Karpas-422 (cell line): ENCODE measurements around the gene CAMK2G. TPM values are rescaled to one million over a fixed set of nuclear protein-coding genes. Genes with fewer than 3 reads are reported as not detected.

Experiments
- DNase-seq: peaks from one replicate; pipeline ENCODE4 v3.0.0-alpha.2; 2015
- H2AFZ ChIP-seq: fragments of 200-600 bp; sonication (generic); 2 replicates; pipeline ENCODE4 v1.6.1; 2014; ENCODE audit warnings: antibody characterized with exemption, low read length, mixed read lengths
- H3K27ac ChIP-seq: fragments of 200-600 bp; sonication (generic); 2 replicates; pipeline ENCODE4 v1.5.1; 2014; ENCODE audit warnings: mild to moderate bottlenecking, low read length, moderate library complexity
- H3K27me3 ChIP-seq: fragments of 200-600 bp; sonication (generic); 2 replicates; pipeline ENCODE4 v1.6.1; 2014; ENCODE audit warnings: low read length, mixed read lengths
- H3K36me3 ChIP-seq: fragments of 200-600 bp; sonication (generic); 2 replicates; pipeline ENCODE4 v1.6.1; 2014; ENCODE audit warnings: low read length, mixed read lengths; ENCODE audit not compliant: insufficient read depth
- H3K4me1 ChIP-seq: fragments of 200-600 bp; sonication (generic); 2 replicates; pipeline ENCODE4 v1.6.1; 2014; ENCODE audit warnings: mild to moderate bottlenecking, low read length, mixed read lengths
- H3K4me2 ChIP-seq: fragments of 200-600 bp; sonication (generic); 2 replicates; pipeline ENCODE4 v1.6.1; 2014; ENCODE audit warnings: low read length, low read depth, mild to moderate bottlenecking; ENCODE audit not compliant: poor library complexity, severe bottlenecking
- H3K4me3 ChIP-seq: fragments of 200-600 bp; sonication (generic); 2 replicates; pipeline ENCODE4 v1.5.1; 2014; ENCODE audit warnings: mild to moderate bottlenecking, antibody characterized with exemption, low read length, mixed read lengths
- H3K79me2 ChIP-seq: fragments of 200-600 bp; sonication (generic); 2 replicates; pipeline ENCODE4 v1.6.1; 2014; ENCODE audit warnings: mild to moderate bottlenecking, low read length, mixed read lengths
- H3K9ac ChIP-seq: fragments of 200-600 bp; sonication (generic); 2 replicates; pipeline ENCODE4 v1.6.0; 2014; ENCODE audit warnings: low read length
- H3K9me2 ChIP-seq: fragments of 200-600 bp; sonication (generic), shearing (Covaris generic); replicated peaks from 2 replicates; pipeline ENCODE4 v1.6.0; 2014; ENCODE audit warnings: mild to moderate bottlenecking, low read length, moderate library complexity; ENCODE audit not compliant: insufficient read depth
- H3K9me3 ChIP-seq: fragments of 300-700, 200-600 bp; sonication (generic); 2 replicates; pipeline ENCODE4 v1.6.1; 2014; ENCODE audit warnings: low read length, mixed read lengths
- H4K20me1 ChIP-seq: fragments of 200-600 bp; sonication (generic); 2 replicates; pipeline ENCODE4 v1.6.1; 2014; ENCODE audit warnings: mild to moderate bottlenecking, antibody characterized with exemption, low read length, low read depth; ENCODE audit not compliant: insufficient read depth
- total RNA-seq: library from RNA; depleted of rRNA; stranded (reverse); fragments of >200 nt; shearing (Covaris generic); gene quantifications from 2 replicates; pipeline ENCODE4 v1.2.3, GENCODE V29; 2014; ENCODE audit warnings: low replicate concordance

CAMK2G gene
- total RNA-seq, 1 experiment from 2014 or later, result 28.2 TPM

- DNase-seq, result no peak
- peaks cover 28% of the 10 kb centered on the region for H3K4me1 ChIP-seq
Measured at GRCh38 chr10:73875139-73875475, 752 bp upstream of the CAMK2G start.

GRCh38 chr10:73873838-73874215 lies 528 bp downstream of the CAMK2G start:
- Histone ChIP-seq H3K27me3 (no peaks in the 10 kb centered on the region), H3K4me2 (peak overlapping the region; percentile 65), H3K36me3 (peaks cover 9% of the 10 kb centered on the region; the same call in 1 of the 2 replicates), H4K20me1 (peaks cover 10% of the 10 kb centered on the region; the same call in 1 of the 2 replicates), H3K4me1 (peaks cover 21% of the 10 kb centered on the region), H3K79me2 (peaks cover 41% of the 10 kb centered on the region), H3K27ac (no peak overlapping the region), H3K4me3 (peak overlapping the region; percentile 74), H3K9ac (peak overlapping the region; percentile 81), H3K9me3 (no peaks in the 10 kb centered on the region), H3K9me2 (no peaks in the 10 kb centered on the region), H2AFZ (no peak overlapping the region)
- peak; percentile 54 for DNase-seq

More at GRCh38 chr10:73875139-73875475, 752 bp upstream of the CAMK2G start:
- Histone ChIP-seq H3K4me3 (peak overlapping the region; percentile 78), H3K27me3 (no peaks in the 10 kb centered on the region), H4K20me1 (peaks cover 10% of the 10 kb centered on the region; the same call in 1 of the 2 replicates), H2AFZ (peak overlapping the region; percentile 93; the same call in 1 of the 2 replicates), H3K79me2 (peaks cover 29% of the 10 kb centered on the region), H3K27ac (no peak overlapping the region), H3K9me3 (no peaks in the 10 kb centered on the region), H3K9me2 (no peaks in the 10 kb centered on the region), H3K9ac (peak overlapping the region; percentile 70), H3K36me3 (0 out of 2 replicates have a peak, but pooled peaks cover 3% of the 10 kb centered on the region), H3K4me2 (peak overlapping the region; percentile 93)

DNA sequence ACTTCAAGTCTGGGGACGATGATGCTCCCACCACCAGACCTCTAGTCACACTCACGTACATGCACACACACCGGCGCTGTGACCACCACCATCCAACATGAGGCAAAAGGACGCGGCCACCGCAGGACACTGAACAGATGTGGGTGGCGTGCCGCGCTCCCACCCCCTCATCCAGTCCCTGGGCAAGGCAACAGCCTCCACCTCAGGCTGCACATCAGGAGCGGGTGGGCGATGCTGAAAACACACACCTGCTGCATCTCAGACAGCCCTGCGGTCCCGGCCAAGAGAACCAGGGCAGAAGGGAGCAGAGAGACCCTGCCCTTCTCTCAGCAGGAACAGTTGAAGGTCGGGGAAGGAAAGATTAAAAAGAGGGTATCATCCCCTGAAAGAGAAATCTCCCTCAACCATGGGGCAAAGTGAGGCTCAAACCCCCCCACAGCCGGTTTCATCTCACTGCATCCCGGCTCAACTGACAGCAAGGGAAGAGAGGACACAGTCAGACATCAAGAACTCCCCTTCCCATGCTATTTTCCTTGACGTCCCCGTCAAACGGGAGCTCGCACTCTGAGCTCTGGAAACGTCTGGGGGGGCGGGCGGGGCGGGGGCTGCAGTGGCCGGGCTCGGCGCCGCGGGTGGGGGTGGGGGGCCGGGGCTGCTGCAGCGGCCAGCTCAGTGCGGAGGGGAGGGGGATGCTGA lies 1.1 kb downstream of the CAMK2G start:
- Histone ChIP-seq H3K27me3 (no peaks in the 10 kb centered on the region), H3K4me2 (peak overlapping the region; percentile 85), H4K20me1 (peaks cover 10% of the 10 kb centered on the region; the same call in 1 of the 2 replicates), H3K9me2 (no peaks in the 10 kb centered on the region), H3K36me3 (peaks cover 9% of the 10 kb centered on the region; the same call in 1 of the 2 replicates), H3K4me1 (peaks cover 21% of the 10 kb centered on the region), H3K4me3 (peak overlapping the region; percentile 74), H3K27ac (no peak overlapping the region), H3K9me3 (no peaks in the 10 kb centered on the region), H3K79me2 (peaks cover 45% of the 10 kb centered on the region), H2AFZ (no peak overlapping the region), H3K9ac (peak overlapping the region; percentile 81)
- no peak for DNase-seq

- Histone ChIP-seq H2AFZ (no peak overlapping the region), H3K4me3 (peak overlapping the region; percentile 73; the same call in 1 of the 2 replicates), H3K9ac (peak overlapping the region; percentile 74; the same call in 1 of the 2 replicates), H3K4me1 (peaks cover 23% of the 10 kb centered on the region), H3K36me3 (peaks cover 9% of the 10 kb centered on the region; the same call in 1 of the 2 replicates), H3K9me2 (no peaks in the 10 kb centered on the region), H3K27me3 (no peaks in the 10 kb centered on the region), H3K4me2 (peak overlapping the region; percentile 85), H3K27ac (no peak overlapping the region), H3K79me2 (peaks cover 45% of the 10 kb centered on the region), H3K9me3 (no peaks in the 10 kb centered on the region), H4K20me1 (peaks cover 10% of the 10 kb centered on the region; the same call in 1 of the 2 replicates)
- no peak for DNase-seq
Measured at GRCh38 chr10:73872190-73872710, 2.1 kb downstream of the CAMK2G start.

DNA sequence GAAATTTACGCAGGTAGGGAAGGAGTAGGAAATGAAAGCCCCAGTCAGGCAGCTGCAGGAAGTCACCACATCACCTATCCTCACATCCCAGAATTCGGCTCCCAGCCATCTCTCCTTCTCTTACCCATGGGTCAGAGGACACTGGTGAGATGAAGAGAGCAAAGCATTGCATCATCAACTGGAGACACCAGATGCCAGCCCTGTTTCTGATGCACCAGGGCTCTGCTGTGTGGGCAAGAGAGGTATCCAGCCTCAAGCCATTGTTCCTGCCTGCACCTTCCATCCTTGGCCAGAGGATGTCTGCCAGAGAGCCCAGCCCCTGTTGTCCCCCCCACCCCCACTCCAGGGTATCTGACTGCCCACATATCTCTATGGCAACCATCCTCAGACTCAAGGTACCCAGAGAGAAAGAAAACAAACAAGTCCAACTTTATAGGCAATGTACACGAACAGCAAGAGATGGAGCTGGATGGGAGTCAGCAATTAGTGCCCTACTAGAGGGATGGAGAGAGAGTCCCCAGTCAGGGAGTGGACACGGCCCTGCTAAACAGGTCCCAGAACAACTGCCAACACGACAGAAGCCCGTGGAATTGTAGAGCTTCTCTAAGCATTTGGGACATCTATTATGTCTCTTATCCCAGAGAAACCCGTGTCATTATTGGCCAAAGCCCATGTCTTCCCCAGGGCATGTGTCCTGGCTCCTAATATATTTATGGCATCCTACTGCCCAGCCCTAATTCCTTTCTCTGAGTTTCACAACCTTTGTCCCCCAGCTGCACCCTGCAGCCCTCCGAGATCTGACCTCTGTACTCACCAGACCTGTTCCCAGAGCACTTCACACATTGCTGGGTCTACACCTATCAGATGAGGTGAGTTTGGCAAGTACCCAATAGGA lies 2.8 kb downstream of the CAMK2G start:
- Histone ChIP-seq H3K36me3 (peaks cover 10% of the 10 kb centered on the region; the same call in 1 of the 2 replicates), H3K79me2 (peaks cover 47% of the 10 kb centered on the region), H4K20me1 (peaks cover 10% of the 10 kb centered on the region; the same call in 1 of the 2 replicates), H2AFZ (no peak overlapping the region), H3K9ac (0 out of 2 replicates have a peak overlapping the region, but pooled peaks have one; percentile 74), H3K4me3 (no peak overlapping the region), H3K9me3 (no peaks in the 10 kb centered on the region), H3K27ac (no peak overlapping the region), H3K9me2 (no peaks in the 10 kb centered on the region), H3K27me3 (no peaks in the 10 kb centered on the region), H3K4me1 (peaks cover 30% of the 10 kb centered on the region), H3K4me2 (no peak overlapping the region)
- no peak for DNase-seq

- DNase-seq, result no peak
- H3K4me2 ChIP-seq, result no peak overlapping the region
- peaks cover 68% of the 10 kb centered on the region for H3K79me2 ChIP-seq
- H4K20me1 ChIP-seq, result peaks cover 10% of the 10 kb centered on the region; the same call in 1 of the 2 replicates
- H3K27me3 ChIP-seq, result no peaks in the 10 kb centered on the region
- no peak overlapping the region for H3K9ac ChIP-seq
- H3K9me2 ChIP-seq, result no peaks in the 10 kb centered on the region
- H2AFZ ChIP-seq, result no peak overlapping the region
- peaks cover 20% of the 10 kb centered on the region; the same call in 1 of the 2 replicates for H3K36me3 ChIP-seq
- peaks cover 41% of the 10 kb centered on the region for H3K4me1 ChIP-seq
- no peaks in the 10 kb centered on the region for H3K9me3 ChIP-seq
- no peak overlapping the region for H3K27ac ChIP-seq
- no peak overlapping the region for H3K4me3 ChIP-seq
Measured at GRCh38 chr10:73868655-73869195, 5.6 kb downstream of the CAMK2G start.

DNA sequence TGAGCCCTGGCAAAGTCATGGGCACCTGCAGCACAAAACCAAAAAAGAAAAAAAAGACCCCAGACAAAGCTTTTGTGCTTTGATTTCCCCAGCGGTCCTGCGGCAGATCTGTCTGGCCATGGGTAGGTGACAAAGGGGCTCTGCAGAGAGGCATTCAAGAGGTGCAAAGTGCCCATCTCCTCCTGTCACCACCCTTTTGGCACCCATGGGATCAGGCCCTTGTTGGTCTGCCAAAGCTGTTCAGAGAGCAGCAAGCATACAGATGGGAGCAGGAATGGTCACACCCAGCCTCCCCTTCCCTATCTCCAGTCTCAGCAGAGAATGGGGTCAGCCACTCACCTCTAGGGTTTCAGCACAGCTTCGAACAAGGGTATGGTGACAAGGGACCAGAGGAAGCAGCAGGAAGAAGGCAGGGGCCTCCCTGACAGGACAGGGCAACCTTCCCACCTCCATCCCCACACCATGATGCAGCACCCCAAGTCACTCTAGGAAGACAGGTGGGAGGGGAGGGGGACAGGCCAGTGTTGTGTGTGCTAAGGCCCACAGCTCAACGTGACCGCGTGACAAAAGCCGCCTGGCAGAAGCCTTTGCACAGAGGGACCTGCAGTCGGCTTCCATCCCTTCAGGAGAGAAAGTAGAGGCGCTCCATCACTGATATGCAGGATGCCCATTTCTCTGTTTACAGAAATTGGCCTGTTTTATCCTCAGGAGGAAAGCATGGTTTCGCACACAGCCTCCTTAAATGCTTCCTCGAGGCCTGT lies 6.3 kb downstream of the CAMK2G start:
- H3K4me2 ChIP-seq, result no peak overlapping the region
- no peaks in the 10 kb centered on the region for H3K9me2 ChIP-seq
- no peaks in the 10 kb centered on the region for H3K9me3 ChIP-seq
- H3K79me2 ChIP-seq, result peaks cover 71% of the 10 kb centered on the region
- no peaks in the 10 kb centered on the region for H3K27me3 ChIP-seq
- peaks cover 20% of the 10 kb centered on the region; the same call in 1 of the 2 replicates for H3K36me3 ChIP-seq
- H2AFZ ChIP-seq, result no peak overlapping the region
- no peak overlapping the region for H3K27ac ChIP-seq
- H4K20me1 ChIP-seq, result peaks cover 6% of the 10 kb centered on the region; the same call in 1 of the 2 replicates
- no peak overlapping the region for H3K4me3 ChIP-seq
- no peak overlapping the region for H3K9ac ChIP-seq
- H3K4me1 ChIP-seq, result peaks cover 44% of the 10 kb centered on the region
- no peak for DNase-seq
